GM20431 (cell line): Measurements from ENCODE around the gene C6orf62.

ENCODE experiments used
- in situ Hi-C: fragments of 300-500 bp; cut with MseI, MboI; formaldehyde crosslinking; loops from one replicate; pipeline ENCODE4 v1.15.0; 2020; ENCODE audit warnings: low sequenced_read_pairs; ENCODE audit not compliant: unreplicated experiment

C6orf62 gene

DNA sequence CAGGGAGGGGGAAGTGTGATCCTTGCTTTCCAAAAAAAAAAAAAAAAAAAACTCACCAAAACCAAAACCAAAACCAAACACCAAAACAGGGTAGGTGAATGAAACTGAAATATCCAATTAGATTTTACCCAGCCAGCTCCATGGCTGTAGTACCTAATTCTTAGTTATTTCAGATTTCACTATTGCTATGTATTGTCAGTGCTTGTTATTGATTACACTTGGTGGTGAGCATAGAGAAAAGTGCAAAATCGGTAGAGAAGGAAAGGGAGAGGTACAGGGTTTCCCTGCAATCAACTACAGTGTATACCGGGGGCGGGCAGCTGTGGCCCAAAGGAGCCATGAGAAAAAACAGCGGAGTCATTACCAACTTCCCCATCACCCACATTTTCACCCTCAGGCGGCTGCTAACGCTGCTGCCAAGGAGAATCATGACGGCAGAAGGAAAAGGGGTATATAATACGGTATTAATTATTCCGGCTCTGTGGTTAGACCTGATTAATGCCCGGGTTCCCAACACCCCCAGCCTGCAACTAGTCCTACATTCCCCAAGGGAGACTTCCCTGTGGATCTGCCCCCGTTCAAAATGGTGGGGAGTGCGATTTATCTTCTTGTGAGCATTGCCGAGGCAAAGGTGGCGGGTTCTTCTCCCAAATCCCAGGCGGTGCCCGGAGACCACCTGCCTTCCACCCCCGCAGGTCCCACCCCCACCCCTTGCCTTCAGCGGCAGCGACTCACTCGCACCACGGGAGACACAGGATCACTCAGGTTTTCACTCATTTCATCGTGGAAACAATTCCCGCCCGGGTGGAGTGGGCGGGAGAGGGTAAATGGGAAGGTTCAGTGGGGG is at the start of gene C6orf62:
C6orf62 (minus strand) TSS at position 30 of the 847 bp plus-strand sequence. CDS start 486 bp downstream, outside the sequence.
- in situ Hi-C loops, result no loop called here

DNA sequence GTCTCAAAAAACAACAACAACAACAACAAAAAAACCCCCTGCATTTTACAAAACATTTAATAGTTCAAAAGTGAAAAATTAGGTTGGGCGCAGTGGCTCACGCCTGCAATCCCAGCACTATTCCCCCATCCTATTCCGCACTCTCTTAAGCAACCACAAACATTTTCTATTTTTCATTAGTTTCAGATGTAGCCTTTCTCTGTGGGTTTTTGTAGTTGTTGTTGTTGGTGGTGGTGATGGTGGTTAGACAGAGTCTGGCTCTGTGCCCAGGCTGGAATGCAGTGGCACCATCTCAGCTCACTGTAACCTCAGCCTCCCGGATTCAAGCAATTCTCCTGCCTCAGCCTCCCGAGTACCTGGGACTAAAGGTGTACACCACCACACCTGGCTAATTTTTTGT is 49.4 kb upstream of the C6orf62 start:
- in situ Hi-C loops, result loop anchor here (25.0 kb wide), 1 partner anchor 181 kb away; no protein-coding TSS in a partner anchor

DNA sequence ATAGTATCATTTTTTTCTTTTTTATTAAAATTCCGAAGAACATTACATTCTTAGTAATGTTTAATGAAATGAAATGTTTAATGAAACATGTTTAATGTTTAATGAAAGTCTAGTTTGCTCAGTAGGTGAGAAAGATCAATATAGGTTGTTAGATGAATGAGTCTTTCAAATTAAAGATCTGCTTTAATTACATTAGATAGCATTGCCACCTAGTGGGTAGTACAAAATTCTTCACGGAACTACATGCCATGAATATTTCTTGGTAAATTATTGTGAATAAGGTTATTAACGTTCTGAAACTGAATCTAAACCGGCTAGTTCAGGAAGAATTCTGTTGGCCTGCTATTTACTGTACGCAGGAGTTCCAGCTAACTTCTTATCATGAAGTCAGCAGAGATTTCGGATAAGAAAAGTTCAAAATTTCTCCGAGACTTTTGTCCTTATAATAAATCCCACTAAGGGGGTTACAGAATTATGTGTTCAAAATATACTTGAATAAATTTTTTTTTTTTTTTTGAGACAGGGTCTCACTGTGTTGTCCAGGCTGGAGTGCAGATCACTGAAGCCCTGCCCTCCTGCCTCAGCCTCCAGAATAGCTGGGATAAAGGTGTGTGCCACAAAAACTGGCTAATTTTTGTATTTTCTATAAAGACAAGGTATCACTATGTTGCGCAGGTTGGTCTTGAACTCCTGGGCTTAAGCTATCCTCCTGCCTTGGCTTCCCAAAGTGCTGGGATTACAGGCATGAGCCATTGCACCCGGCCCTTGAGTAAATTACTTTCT is 47.9 kb upstream of the C6orf62 start:
- in situ Hi-C loops, result loop anchor here (25.0 kb wide), 1 partner anchor 180 kb away; no protein-coding TSS in a partner anchor

DNA sequence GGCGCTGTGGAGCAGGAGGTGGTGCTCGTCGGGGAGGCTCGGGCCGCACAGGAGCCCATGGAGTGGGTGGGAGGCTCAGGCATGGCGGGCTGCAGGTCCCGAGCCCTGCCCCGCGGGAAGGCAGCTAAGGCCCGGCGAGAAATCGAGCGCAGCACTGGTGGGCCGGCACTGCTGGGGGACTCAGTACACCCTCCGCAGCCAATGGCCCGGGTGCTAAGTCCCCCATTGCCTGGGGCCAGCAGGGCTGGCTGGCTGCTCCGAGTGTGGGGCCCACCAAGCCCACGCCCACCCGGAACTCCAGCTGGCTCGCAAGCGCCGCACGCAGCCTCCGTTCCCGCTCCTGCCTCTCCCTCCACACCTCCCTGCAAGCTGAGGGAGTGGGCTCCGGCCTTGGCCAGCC is 47.0 kb upstream of the C6orf62 start:
- in situ Hi-C loops, result loop anchor here (25.0 kb wide), 1 partner anchor 179 kb away; no protein-coding TSS in a partner anchor

DNA sequence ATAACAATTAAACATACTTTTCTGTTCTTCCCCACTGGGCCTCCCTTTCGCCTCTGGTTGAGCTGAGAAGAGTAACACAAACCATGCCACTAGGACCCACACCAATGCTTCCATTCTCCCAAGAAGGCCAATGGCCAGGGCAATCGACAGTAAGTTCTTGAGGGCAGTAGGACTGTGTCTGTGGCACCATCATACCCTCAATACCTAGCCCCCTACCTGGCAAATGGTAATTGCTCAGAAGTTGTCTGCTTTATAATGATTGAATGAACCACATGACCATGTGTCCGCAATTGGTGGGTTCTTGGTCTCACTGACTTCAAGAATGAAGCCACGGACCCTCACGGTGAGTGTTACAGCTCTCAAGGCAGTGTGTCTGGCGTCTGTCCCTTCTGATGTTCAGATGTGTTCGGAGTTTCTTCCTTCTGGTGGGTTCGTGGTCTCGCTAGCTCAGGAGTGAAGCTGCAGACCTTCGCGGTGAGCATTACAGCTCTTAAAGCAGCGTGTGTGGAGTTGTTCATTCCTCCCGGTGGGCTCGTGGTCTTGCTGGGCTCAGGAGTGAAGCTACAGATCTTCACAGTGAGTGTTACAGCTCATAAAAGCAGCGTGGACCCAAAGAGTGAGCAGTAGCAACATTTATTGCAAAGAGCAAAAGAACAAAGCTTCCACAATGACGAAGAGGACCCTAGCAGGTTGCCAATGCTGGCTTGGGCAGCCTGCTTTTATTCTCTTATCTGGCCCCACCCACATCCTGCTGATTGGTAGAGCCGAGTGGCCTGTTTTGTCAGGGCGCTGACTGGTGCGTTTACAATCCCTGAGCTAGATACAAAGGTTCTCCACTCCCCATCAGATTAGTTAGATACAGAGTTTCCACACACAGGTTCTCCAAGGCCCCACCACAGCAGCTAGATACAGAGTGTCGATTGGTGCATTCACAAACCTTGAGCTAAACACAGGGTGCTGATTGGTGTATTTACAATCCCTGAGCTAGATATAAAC is 46.2 kb upstream of the C6orf62 start:
- in situ Hi-C loops, result loop anchor here (25.0 kb wide), 1 partner anchor 178 kb away; no protein-coding TSS in a partner anchor

DNA sequence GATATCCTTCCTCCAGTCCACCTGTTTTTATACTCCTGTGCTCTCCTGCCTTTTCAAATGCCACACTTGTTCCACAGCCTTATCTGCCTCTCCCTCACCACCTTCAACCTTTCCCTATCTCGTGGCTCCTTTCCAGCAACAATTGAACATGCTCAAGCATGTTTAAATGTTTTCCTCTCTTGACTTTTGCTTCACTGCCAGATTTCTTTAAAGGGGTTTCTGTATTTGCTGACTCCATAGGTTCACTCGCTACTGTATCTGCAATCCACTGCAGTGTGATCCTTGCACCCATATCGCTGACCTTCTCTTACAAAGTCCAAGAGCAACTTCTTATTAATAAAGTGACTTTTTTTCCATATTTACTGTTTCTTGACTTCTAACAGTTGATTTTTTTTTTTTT is 44.6 kb upstream of the C6orf62 start:
- in situ Hi-C loops, result loop anchor here (25.0 kb wide), 1 partner anchor 176 kb away; no protein-coding TSS in a partner anchor

DNA sequence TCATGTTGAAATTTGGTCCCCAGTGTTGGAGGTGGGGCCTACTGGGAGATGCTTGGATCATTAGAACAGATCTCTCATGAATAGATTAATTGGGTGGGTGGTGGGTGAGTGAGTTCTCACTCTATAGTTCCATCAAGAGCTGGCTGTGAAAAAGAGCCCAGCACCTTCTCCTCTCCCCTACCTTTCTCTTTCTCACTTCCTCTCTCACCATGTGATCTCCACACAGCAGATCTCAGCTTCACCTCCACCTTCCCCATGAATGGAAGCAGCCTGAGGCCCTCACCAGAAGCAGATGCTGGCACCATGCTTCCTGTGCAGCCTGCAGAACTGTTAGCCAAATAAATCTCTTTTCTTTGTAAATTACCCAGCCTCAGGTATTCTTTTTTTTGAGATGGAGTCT is 42.9 kb upstream of the C6orf62 start:
- in situ Hi-C loops, result loop anchor here (25.0 kb wide), 1 partner anchor 175 kb away; no protein-coding TSS in a partner anchor

DNA sequence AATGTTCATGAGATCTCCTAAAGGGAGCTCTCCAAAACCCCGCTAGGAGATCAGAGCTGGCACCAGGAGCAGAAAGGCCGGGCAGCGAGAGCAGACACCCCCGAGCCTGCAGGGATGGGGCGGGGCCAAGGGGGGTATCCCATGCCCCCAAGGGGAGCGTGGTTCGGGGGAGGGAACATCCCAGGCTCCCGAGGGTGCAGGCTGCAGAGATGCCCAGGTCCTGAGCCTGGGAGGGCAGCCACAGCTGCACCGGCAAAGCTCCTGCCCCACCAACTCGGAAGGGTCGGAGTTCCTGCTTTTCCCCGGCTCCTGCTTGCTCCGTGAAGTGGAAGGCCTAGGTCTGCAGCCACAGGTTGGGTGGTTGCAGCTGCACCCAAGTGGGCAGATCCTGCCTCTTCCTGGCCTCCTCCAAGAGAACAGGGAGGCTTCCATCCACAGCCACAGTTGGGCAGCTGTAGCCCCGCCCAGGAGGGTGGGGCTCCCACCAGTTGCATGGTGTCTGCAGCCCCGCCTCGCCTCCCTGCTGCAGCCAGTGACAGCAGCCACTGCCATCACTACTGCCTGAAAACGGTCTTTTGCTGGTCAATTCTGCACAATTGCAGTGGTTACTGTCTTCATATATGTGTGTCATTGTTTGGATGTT is 42.4 kb upstream of the C6orf62 start:
- in situ Hi-C loops, result loop anchor here (25.0 kb wide), 1 partner anchor 174 kb away; no protein-coding TSS in a partner anchor

DNA sequence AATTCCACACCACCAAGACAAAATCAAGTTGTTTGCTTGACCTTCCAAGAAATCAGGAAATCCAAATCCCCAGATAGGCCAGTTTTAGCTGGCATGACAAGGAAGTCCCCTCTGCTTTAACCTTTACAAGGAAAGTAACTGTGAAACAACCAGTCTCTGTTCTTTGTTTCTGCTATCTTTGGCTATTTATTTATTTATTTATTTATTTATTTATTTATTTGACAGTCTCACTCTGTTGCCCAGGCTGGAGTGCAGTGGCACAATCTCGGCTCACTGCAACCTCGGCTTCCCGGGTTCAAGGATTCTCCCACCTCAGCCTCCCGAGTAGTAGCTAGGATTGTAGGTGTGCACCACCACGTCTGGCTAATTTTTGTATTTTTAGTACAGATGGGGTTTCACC is 41.3 kb upstream of the C6orf62 start:
- in situ Hi-C loops, result loop anchor here (25.0 kb wide), 1 partner anchor 173 kb away; no protein-coding TSS in a partner anchor

DNA sequence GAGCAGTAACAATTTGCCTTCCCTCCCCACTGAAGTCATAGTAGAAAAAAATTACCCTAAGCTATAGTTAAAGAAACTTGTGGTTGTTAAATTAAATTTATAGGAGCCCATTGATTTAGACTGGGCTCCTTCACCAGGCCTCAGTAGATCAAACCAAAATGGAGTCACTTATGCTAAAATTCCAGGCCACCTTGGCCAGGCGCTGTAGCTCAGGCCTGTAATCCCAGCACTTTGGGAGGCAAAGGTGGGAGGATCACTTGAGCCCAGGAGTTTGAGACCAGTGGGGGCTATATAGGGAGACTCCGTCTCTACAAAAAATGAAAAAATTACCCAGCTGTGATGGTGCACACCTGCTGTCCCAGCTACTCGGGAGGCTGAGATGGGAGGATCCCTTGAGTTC is 40.8 kb upstream of the C6orf62 start:
- in situ Hi-C loops, result loop anchor here (25.0 kb wide), 1 partner anchor 172 kb away; no protein-coding TSS in a partner anchor

DNA sequence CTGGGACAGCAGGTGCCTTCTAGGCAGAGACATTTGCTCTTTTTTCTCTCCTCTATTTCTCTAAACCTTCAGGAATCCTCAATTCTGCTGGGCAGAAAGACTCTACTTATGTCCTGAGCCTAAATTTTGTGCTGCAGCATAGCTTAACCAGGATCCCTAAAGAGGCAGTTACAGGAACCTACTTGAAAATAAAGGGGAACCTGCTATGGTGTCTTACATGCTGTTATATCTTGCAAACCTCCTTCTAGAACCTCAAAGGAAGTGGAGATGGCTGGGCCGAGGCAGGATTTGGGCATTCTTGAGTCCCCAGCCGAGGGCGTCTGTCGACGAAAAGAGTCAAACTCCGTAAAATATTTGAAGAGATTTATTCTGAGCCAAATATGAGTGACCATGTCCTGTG is 38.7 kb upstream of the C6orf62 start:
- in situ Hi-C loops, result loop anchor here (25.0 kb wide), 1 partner anchor 170 kb away; no protein-coding TSS in a partner anchor

DNA sequence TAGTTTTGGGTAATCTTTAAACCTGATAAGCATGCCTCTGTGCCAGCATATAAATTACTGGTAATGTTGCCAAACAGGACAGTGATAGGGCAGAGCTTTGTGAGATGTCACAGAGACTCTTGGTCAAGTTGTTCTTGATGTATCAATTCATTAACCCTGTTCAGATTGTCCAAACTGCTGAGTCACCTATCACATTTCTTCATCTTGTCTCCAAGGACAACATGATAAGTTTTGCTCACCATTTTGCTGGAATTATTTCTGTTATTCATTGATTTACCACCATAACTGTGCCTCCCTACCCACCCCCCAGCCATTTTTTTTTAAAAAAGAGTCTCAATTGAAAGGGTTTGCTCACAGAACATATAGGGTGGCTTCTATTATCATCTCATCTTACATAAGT is 36.3 kb upstream of the C6orf62 start:
- in situ Hi-C loops, result loop anchor here (25.0 kb wide), 1 partner anchor 168 kb away; no protein-coding TSS in a partner anchor

DNA sequence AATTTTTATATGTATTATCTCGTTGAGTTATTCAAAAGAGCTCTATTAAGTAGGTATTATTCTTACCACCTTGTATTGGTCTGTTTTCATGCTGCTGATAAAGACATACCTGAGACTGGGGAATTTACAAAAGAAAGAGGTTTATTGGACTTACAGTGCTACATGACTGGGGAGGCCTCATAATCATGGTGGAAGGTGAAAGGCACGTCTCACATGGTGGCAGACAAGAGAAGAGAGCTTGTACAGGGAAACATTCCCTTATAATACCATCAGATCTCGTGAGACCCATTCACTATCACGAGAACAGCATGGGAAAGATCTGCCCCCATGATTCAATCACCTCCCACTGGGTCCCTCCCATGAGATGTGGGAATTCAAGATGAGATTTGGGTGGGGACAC is 35.4 kb upstream of the C6orf62 start:
- in situ Hi-C loops, result loop anchor here (25.0 kb wide), 1 partner anchor 167 kb away; no protein-coding TSS in a partner anchor

DNA sequence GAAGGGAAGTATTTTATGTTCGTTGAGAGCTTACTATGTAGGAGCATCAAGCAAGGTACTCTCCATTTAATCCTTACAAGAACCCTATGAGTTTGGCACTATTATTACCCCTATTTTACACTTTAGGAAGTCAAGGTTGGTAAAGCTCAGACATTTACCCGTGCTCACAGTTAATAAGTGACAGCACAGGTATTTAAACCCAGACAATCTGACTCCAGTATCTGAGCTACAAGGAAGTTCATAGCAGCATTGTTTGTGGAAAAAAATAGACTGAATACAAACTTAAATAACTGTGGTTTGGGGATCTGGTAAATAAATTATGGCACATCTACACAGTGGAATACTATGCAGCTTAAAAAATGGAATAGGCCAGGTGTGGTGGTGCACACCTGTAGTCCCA is 34.6 kb upstream of the C6orf62 start:
- in situ Hi-C loops, result loop anchor here (25.0 kb wide), 1 partner anchor 166 kb away; no protein-coding TSS in a partner anchor

DNA sequence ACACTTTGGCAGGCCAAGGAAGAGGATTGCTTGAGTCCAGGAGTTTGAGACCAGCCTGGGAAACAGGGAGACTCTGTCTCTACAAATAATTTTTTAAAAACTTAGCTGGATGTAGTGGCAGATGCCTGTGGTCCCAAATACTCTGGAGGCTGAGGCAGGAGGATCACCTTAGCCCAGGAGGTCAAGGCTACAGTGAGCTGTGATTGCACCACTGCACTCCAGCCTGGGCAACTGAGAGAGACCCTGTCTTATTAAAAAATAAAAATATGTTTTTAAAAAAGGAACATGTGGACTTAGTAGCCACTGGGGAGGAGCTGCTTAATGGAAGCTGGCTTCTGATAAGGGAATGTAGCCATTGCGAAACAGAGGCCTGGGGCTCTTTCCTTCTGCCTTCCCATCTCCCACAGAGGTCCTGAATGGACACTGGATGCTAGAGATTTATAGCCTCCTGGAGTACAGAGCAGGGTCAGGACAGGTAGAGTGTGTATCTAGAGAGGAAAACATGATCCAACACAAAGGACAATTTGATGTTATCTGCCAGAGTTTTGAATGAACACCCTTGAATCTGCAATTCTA is 34.1 kb upstream of the C6orf62 start:
- in situ Hi-C loops, result loop anchor here (25.0 kb wide), 1 partner anchor 166 kb away; no protein-coding TSS in a partner anchor

DNA sequence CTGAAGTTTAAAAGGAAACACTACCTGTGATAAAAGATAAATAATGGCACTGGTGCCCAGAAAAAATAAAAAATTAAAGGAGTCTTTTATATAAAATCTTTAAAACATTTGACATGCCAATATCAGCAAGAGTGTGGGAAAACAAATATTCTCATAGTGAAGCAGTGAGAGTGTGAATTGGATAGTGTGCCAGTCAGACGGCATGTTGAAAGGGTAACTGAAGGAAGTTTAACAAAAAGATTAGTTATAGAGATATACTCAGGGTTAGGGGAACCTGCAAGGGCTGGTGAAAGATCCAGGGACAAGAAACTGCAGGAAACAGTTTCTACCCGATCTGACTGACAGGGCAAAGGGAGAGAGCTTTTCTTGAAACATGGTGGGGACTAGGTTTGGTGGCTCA is 33.5 kb upstream of the C6orf62 start:
- in situ Hi-C loops, result loop anchor here (25.0 kb wide), 1 partner anchor 165 kb away; no protein-coding TSS in a partner anchor

DNA sequence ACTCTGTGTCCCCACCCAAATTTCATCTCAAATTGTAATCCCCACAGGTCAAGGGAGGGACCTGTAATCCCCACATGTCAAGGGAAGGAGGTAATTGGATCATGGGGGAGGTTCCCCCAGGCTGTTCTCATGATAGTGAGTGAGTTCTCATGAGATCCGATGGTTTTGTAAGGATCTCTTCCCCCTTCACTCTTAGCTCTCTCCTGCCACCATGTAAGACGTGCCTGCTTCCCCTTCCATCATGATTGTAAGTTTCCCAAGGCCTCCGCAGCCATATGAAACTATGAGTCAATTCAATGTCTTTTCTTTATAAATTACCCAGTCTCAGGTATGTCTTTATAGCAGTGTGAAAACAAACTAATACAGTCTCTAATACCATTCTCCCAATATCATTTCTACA is 31.9 kb upstream of the C6orf62 start:
- in situ Hi-C loops, result loop anchor here (25.0 kb wide), 1 partner anchor 164 kb away; no protein-coding TSS in a partner anchor

DNA sequence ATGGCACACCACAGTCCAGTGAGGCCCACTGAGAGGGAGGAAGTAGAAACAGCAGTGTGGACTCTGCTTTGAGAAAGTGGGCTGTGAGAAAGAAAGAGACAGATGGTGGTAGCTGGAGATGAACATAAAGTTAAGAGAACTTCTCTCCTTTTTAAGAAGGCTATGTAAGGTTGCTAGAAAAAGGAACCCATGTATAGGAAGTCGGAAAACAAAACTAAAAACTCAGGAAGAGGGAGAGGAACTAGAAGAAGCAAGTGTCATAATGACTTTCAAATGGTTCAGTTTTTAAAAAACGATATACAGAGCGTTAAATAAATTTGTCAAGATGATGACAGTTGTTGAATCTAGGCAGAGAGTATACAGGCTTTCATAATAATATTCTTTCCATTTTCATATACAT is 30.3 kb upstream of the C6orf62 start:
- in situ Hi-C loops, result no loop called here
